GM12878 (cell line): Measurements from ENCODE around the gene MOGAT1. TPM values are rescaled to one million over a fixed set of nuclear protein-coding genes. Genes with fewer than 3 reads are reported as not detected.

Experiments
- ATAC-seq: fragments of 200-7000 bp; cut with Tn5 transposase; 3 replicates; pipeline ENCODE4 v1.9.1; 2020; ENCODE audit warnings: mild to moderate bottlenecking, moderate library complexity
- BruUV-seq: library from RNA; stranded (reverse); fragments of 400-500 nt; replicated peaks from 2 replicates; lab custom pipeline; 2021; lab: Mats Ljungman, UMichigan
- CTCF ChIA-PET: fragments of 300-600 bp; sonication (Branson Sonifier 250); formaldehyde crosslinking; extraction: SDS; loops from one replicate; lab custom pipeline; 2021; ENCODE audit warnings: inconsistent platforms; lab: Yijun Ruan, JAX
- POLR2A ChIA-PET: fragments of 350-600 bp; formaldehyde crosslinking; extraction: SDS; loops from one replicate; lab custom pipeline; 2021; ENCODE audit warnings: inconsistent platforms; lab: Charles Lee
- RAD21 ChIA-PET: fragments of 300-600 bp; sonication (Branson Sonifier 250); formaldehyde crosslinking; loops from one replicate; lab custom pipeline; 2023; ENCODE audit warnings: antibody characterized with exemption; ENCODE audit not compliant: unreplicated experiment; lab: Charles Lee
- SMC1A ChIA-PET: fragments of 300-600 bp; sonication (Branson Sonifier 250); formaldehyde crosslinking; loops from one replicate; lab custom pipeline; 2023; ENCODE audit not compliant: unreplicated experiment, uncharacterized antibody; lab: Charles Lee
- DNase-seq: peaks from one replicate; pipeline ENCODE4 v3.0.0-alpha.2; 2011; ENCODE audit warnings: low read depth, low spot score
- FAIRE-seq: peaks from 3 replicates; lab custom pipeline; 2011; peaks lifted over from hg19 to GRCh38; lab: Jason Lieb, UNC
- H2AFZ ChIP-seq: 2 replicates; pipeline ENCODE4 v1.6.0; 2011; ENCODE audit warnings: low read depth, low read length, control low read depth; ENCODE audit not compliant: control insufficient read depth
- H3K27ac ChIP-seq: 2 replicates; pipeline ENCODE4 v1.5.1; 2011; ENCODE audit warnings: control low read depth; ENCODE audit not compliant: control insufficient read depth, insufficient read depth
- H3K27me3 ChIP-seq, 2 experiments: replicated peaks in 1 of 2; 2 replicates each; pipeline versions ENCODE4 v1.6.0 to v1.6.1; 2011; ENCODE audit warnings: low read length in 1 of 2; ENCODE audit not compliant: control insufficient read depth in 2 of 2, insufficient read depth in 2 of 2
- H3K36me3 ChIP-seq, 2 experiments: 2 replicates each; pipeline ENCODE4 v1.5.1; 2011; ENCODE audit warnings: low read length in 1 of 2; ENCODE audit not compliant: control insufficient read depth in 2 of 2, insufficient read depth in 2 of 2
- H3K4me1 ChIP-seq: 2 replicates; pipeline ENCODE4 v1.6.1; 2011; ENCODE audit warnings: mild to moderate bottlenecking, low read length, moderate library complexity, mixed read lengths; ENCODE audit not compliant: control insufficient read depth, insufficient read depth
- H3K4me2 ChIP-seq: 2 replicates; pipeline ENCODE4 v1.6.0; 2011; ENCODE audit warnings: control low read depth; ENCODE audit not compliant: control insufficient read depth, insufficient read depth
- H3K4me3 ChIP-seq: fragments of 200-600 bp; sonication (generic); 2 replicates; pipeline ENCODE4 v1.5.1; 2016
- H3K79me2 ChIP-seq: 2 replicates; pipeline ENCODE4 v1.6.0; 2011; ENCODE audit warnings: low read length; ENCODE audit not compliant: control insufficient read depth, insufficient read depth
- H3K9ac ChIP-seq: 2 replicates; pipeline ENCODE4 v1.8.0; 2011; ENCODE audit warnings: low read length, control low read depth, mixed read lengths; ENCODE audit not compliant: control insufficient read depth, insufficient read depth
- H3K9me3 ChIP-seq: replicated peaks from 3 replicates; pipeline ENCODE4 v1.5.1; 2011; ENCODE audit warnings: mild to moderate bottlenecking, low read length; ENCODE audit not compliant: control insufficient read depth, insufficient read depth
- H4K20me1 ChIP-seq: 2 replicates; pipeline ENCODE4 v1.6.0; 2011; ENCODE audit not compliant: control insufficient read depth, insufficient read depth
- DPF2 ChIP-seq: fragments of 450-650 bp; IDR thresholded peaks from 2 replicates; pipeline ENCODE4 v1.6.1; 2017; ENCODE audit warnings: mild to moderate bottlenecking
- EGR1 ChIP-seq, 2 experiments: IDR thresholded peaks; 1 replicate in 1 of 2; 2 replicates in 1 of 2; pipeline ENCODE4 v1.6.1; 2011 to 2012; ENCODE audit warnings: low read depth in 2 of 2, low read length in 2 of 2, borderline replicate concordance in 1 of 2, mild to moderate bottlenecking in 1 of 2, moderate library complexity in 1 of 2
- FOXM1 ChIP-seq: IDR thresholded peaks from 2 replicates; pipeline ENCODE4 v1.6.1; 2012; ENCODE audit warnings: low read depth, mild to moderate bottlenecking, inconsistent platforms, low read length, moderate library complexity
- POU2F2 ChIP-seq: IDR thresholded peaks from 3 replicates; pipeline ENCODE4 v1.6.1; 2011; ENCODE audit warnings: low read depth, mild to moderate bottlenecking, low read length, borderline replicate concordance
- RBBP5 ChIP-seq: fragments of 200-600 bp; sonication (generic); conservative IDR thresholded peaks from 2 replicates; pipeline ENCODE4 v1.6.1; 2016
- SMAD1 ChIP-seq: fragments of 450-650 bp; IDR thresholded peaks from 2 replicates; pipeline ENCODE4 v1.6.1; 2018; ENCODE audit warnings: mild to moderate bottlenecking, low read depth; ENCODE audit not compliant: partially characterized antibody
- SP1 ChIP-seq: IDR thresholded peaks from one replicate; pipeline ENCODE4 v1.6.1; 2011; ENCODE audit warnings: low read depth, low read length
- TCF12 ChIP-seq: IDR thresholded peaks from 2 replicates; pipeline ENCODE4 v1.6.1; 2011; ENCODE audit warnings: low read depth, mild to moderate bottlenecking, low read length
- ZBED1 ChIP-seq: IDR thresholded peaks from 2 replicates; pipeline ENCODE4 v1.6.1; 2016; ENCODE audit warnings: borderline replicate concordance
- ZNF384 ChIP-seq: IDR thresholded peaks from 2 replicates; pipeline ENCODE4 v1.6.1; 2012; ENCODE audit warnings: low read depth, mild to moderate bottlenecking, low read length, improper control_type of control experiment, borderline replicate concordance
- ZZZ3 ChIP-seq: IDR thresholded peaks from 2 replicates; pipeline ENCODE4 v1.6.1; 2011; ENCODE audit warnings: low read depth; ENCODE audit not compliant: control insufficient read depth, insufficient read length
- WGBS: methylation state at CpG from one replicate; pipeline ENCODE4 v1.1.6; 2016; ENCODE audit warnings: low lambda C conversion rate; ENCODE audit not compliant: insufficient replicate concordance, insufficient coverage; ENCODE audit errors: missing lambda C conversion rate; 5-methylcytosine and 5-hydroxymethylcytosine counted together
- in situ Hi-C: fragments of 300-500 bp; cut with MboI; formaldehyde crosslinking; loops from 9 replicates; pipeline ENCODE4 v1.14.3; 2018; ENCODE audit warnings: mixed read lengths
- intact Hi-C: fragments of 100-400 bp; cut with micrococcal nuclease; formaldehyde crosslinking; loops from one replicate; pipeline ENCODE4 v1.14.2; 2022; ENCODE audit not compliant: unreplicated experiment
- polyA plus RNA-seq, 11 experiments: library from polyadenylated mRNA; depleted of rRNA in 4 of 11; unstranded in 6 of 11; stranded (reverse) in 5 of 11; fragments of >200 nt; fragmentation: Nextera tagmentation in 4 of 11; fragmentation: Illumina TruSeq in 1 of 11; extraction: Ambion mirVana in 4 of 11; extraction: Trizol in 1 of 11; gene quantifications; 1 replicate in 1 of 11; 2 replicates in 10 of 11; pipeline versions ENCODE4 v1.2.1 to v1.2.3, GENCODE V29; 2011 to 2016; ENCODE audit warnings: inconsistent platforms in 2 of 11, missing spikeins in 2 of 11, low read depth in 1 of 11
- total RNA-seq, 4 experiments: library from RNA; depleted of rRNA in 3 of 4; stranded (reverse); fragments of >200 nt in 3 of 4; fragmentation: Illumina TruSeq in 1 of 4; extraction: Trizol in 1 of 4; gene quantifications; 2 replicates each; pipeline versions ENCODE4 v1.2.1 to v1.2.3, GENCODE V29; 2013 to 2021
- TF ChIP-seq, protein P1 (sequence below): IDR thresholded peaks from 2 replicates; pipeline ENCODE4 v1.6.1; 2011; ENCODE audit warnings: low read depth, low read length, improper control_type of control experiment, borderline replicate concordance
- TF ChIP-seq, protein P2 (sequence below): fragments of 450-650 bp; IDR thresholded peaks from 2 replicates; pipeline ENCODE4 v1.6.1; 2018; ENCODE audit warnings: mild to moderate bottlenecking, low read depth, moderate library complexity; ENCODE audit not compliant: partially characterized antibody
- TF ChIP-seq, protein P3 (sequence below): IDR thresholded peaks from 2 replicates; pipeline ENCODE4 v1.6.1; 2012; ENCODE audit warnings: low read depth, low read length, improper control_type of control experiment
- TF ChIP-seq, protein P4 (sequence below): IDR thresholded peaks from 2 replicates; pipeline ENCODE4 v1.6.1; 2011; ENCODE audit warnings: low read depth, mild to moderate bottlenecking, low read length, moderate library complexity, borderline replicate concordance; ENCODE audit errors: extremely low read depth
- TF ChIP-seq, protein P5 (sequence below): fragments of 450-650 bp; IDR thresholded peaks from 2 replicates; pipeline ENCODE4 v1.6.1; 2016; ENCODE audit warnings: mild to moderate bottlenecking

MOGAT1 gene
- total and polyA plus RNA-seq, 10 of the 15 experiments (the other 5 are each of a cell fraction or from before 2014, with no cell fraction given): not detected

DNA sequence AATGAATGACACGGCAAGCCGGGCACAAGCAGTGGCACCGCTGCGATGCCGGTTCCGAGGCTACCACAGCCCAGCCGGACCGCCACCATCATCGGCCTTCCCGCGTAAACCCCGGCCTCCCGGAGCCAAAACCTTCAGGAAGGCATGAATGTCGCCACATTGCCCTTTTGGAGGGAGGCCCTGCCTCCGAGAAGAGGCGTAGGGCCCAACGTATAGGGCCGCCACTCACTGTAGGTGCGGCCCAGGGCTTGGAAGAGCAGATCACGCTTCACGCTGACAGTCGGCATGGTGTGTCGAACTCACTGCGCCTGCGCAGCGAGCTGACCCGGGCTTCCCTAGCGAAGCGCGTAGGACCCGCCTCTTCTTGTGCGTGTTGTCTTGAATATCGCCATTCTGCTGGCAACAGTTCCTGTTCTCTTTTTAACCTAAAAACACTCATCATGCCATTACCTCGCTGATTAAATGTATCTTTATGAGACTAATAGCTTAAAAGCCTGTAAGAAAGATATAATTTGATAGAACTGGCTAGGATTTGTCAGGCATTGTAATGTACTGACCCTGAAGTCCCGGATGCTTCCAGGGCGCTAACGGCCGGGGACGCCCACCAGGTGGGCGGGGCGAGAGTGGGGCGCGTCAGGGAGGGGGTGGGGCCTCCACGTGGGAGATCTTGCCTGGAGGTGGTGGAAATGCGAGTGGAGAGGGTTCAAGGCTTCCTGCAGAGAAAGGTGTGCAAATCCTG is 15.5 kb upstream of the MOGAT1 start, which contains the start of gene FARSB:
Gene FARSB, minus strand, starts transcription at position 306 of the 739 bp plus-strand sequence. Its CDS starts 19 bp downstream, at position 287.
- ChIA-PET POLR2A (no interaction called here), CTCF (interaction anchor here (1.4 kb wide), 1 partner anchor 338 kb away, joined by 4 read pairs; no protein-coding TSS in a partner anchor), RAD21 (interaction anchor here (1.0 kb wide), 1 partner anchor 257 kb away, joined by 3 read pairs; no protein-coding TSS in a partner anchor), SMC1A (interaction anchor here (0.9 to 4.6 kb wide), 5 partner anchors 14 to 334 kb away, joined by 3 to 16 read pairs (median 3); no protein-coding TSS in a partner anchor)
- Histone ChIP-seq H3K9me3 (no peaks in the 10 kb centered on the region), H3K4me3 (peak within 1 kb of the TSS; percentile 95), H3K4me2 (peak within 1 kb of the TSS; percentile 81), H3K79me2 (peaks cover 50% of the 10 kb centered on the region), H3K36me3 (no peaks in the 10 kb centered on the region), H3K27ac (peak within 1 kb of the TSS; percentile 98), H4K20me1 (no peaks in the 10 kb centered on the region; the same call in 1 of the 2 replicates), H3K9ac (peak within 1 kb of the TSS; percentile 89), H3K4me1 (peaks cover 20% of the 10 kb centered on the region), H3K27me3 (no peaks in the 10 kb centered on the region), H2AFZ (peak within 1 kb of the TSS; percentile 98)
- ATAC-seq: peak; percentile 90
- intact Hi-C loops: no loop called here
- FAIRE-seq: peak; percentile 90
- in situ Hi-C loops: no loop called here
- no TSS peak for BruUV-seq
- peak; percentile 94 for DNase-seq
- under 1% methylated on average over 45 of the region's 45 CpGs for WGBS
- 0 out of 3 replicates have a peak, but pooled peaks have one; percentile 41 for TF ChIP-seq POU2F2
- TF ChIP-seq, protein P1, sequence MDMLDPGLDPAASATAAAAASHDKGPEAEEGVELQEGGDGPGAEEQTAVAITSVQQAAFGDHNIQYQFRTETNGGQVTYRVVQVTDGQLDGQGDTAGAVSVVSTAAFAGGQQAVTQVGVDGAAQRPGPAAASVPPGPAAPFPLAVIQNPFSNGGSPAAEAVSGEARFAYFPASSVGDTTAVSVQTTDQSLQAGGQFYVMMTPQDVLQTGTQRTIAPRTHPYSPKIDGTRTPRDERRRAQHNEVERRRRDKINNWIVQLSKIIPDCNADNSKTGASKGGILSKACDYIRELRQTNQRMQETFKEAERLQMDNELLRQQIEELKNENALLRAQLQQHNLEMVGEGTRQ: no peak; the same call in 1 of the 2 replicates
- TF ChIP-seq ZNF384: no peak
- TF ChIP-seq, protein P2, sequence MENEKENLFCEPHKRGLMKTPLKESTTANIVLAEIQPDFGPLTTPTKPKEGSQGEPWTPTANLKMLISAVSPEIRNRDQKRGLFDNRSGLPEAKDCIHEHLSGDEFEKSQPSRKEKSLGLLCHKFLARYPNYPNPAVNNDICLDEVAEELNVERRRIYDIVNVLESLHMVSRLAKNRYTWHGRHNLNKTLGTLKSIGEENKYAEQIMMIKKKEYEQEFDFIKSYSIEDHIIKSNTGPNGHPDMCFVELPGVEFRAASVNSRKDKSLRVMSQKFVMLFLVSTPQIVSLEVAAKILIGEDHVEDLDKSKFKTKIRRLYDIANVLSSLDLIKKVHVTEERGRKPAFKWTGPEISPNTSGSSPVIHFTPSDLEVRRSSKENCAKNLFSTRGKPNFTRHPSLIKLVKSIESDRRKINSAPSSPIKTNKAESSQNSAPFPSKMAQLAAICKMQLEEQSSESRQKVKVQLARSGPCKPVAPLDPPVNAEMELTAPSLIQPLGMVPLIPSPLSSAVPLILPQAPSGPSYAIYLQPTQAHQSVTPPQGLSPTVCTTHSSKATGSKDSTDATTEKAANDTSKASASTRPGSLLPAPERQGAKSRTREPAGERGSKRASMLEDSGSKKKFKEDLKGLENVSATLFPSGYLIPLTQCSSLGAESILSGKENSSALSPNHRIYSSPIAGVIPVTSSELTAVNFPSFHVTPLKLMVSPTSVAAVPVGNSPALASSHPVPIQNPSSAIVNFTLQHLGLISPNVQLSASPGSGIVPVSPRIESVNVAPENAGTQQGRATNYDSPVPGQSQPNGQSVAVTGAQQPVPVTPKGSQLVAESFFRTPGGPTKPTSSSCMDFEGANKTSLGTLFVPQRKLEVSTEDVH: peak; percentile 44
- no peak; the same call in 1 of the 2 replicates for TF ChIP-seq FOXM1
- 0 out of 2 replicates have a peak, but pooled peaks have one; percentile 47 for TF ChIP-seq DPF2
- peak in 1 of 2 experiments; percentile 82; a peak in 2 of 3 replicates for TF ChIP-seq EGR1 (IDR thresholded peaks at IDR 0.05; ENCODE audit: borderline replicate concordance in 1 of 2, low read depth in 2 of 2, low read length in 2 of 2)
- TF ChIP-seq, protein P3, sequence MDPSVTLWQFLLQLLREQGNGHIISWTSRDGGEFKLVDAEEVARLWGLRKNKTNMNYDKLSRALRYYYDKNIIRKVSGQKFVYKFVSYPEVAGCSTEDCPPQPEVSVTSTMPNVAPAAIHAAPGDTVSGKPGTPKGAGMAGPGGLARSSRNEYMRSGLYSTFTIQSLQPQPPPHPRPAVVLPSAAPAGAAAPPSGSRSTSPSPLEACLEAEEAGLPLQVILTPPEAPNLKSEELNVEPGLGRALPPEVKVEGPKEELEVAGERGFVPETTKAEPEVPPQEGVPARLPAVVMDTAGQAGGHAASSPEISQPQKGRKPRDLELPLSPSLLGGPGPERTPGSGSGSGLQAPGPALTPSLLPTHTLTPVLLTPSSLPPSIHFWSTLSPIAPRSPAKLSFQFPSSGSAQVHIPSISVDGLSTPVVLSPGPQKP: no peak
- peak; percentile 50 for TF ChIP-seq SP1
- TF ChIP-seq, protein P4, sequence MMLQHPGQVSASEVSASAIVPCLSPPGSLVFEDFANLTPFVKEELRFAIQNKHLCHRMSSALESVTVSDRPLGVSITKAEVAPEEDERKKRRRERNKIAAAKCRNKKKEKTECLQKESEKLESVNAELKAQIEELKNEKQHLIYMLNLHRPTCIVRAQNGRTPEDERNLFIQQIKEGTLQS: no peak
- TF ChIP-seq RBBP5: no peak
- TF ChIP-seq, protein P5, sequence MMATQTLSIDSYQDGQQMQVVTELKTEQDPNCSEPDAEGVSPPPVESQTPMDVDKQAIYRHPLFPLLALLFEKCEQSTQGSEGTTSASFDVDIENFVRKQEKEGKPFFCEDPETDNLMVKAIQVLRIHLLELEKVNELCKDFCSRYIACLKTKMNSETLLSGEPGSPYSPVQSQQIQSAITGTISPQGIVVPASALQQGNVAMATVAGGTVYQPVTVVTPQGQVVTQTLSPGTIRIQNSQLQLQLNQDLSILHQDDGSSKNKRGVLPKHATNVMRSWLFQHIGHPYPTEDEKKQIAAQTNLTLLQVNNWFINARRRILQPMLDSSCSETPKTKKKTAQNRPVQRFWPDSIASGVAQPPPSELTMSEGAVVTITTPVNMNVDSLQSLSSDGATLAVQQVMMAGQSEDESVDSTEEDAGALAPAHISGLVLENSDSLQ: peak; percentile 92
- TF ChIP-seq ZZZ3: no peak
- no peak for TF ChIP-seq SMAD1
- TF ChIP-seq ZBED1: no peak; the same call in 1 of the 2 replicates
- 0 out of 2 replicates have a peak, but pooled peaks have one; percentile 22 for TF ChIP-seq TCF12
